ENCODE results near the gene NOL6. TPM values are rescaled to one million over a fixed set of nuclear protein-coding genes. Genes with fewer than 3 reads are reported as not detected.

Gene NOL6
- polyA plus RNA-seq, 1 donor (not counting 4 experiments of a cell fraction or from before 2014, with no cell fraction given): 63.6 TPM

DNA sequence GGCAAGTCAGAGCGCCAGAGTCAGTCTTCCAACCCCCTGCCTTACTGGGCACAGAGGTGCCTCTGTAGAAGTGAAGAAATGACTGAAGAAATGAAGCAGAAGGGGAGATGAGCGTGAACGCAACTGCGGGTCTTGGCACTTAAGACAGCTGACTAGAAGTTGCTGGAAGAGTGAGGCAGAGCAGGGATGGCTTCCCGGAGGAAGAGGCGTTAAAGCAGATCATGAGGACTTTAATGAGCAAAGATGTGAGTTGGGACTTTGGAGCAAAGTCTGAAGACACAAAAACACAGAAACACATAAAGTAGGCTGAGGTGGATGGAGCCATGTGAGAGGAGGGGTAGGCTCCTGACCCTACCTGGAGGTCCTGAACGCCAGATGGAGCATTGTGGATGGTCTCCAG lies 33.5 kb downstream of the NOL6 start:
- Histone ChIP-seq H3K36me3 (ENCODE audit: control insufficient read depth in 2 of 2, extremely low read depth in 1 of 2, insufficient read depth in 2 of 2, low read length in 2 of 2) (peaks cover 2 to 25% of the 10 kb centered on the region in 2 experiments), H3K79me2 (ENCODE audit: control insufficient read depth, insufficient read depth, low read length) (no peaks in the 10 kb centered on the region), H4K20me1 (ENCODE audit: control insufficient read depth, extremely low read depth, insufficient read depth, low read length) (no peaks in the 10 kb centered on the region), H2AFZ (ENCODE audit: control insufficient read depth, low read length) (no peak overlapping the region), H3K9me1 (ENCODE audit: control insufficient read depth, extremely low read depth, insufficient read depth, low read length) (peaks cover 2% of the 10 kb centered on the region), H3K4me1 (ENCODE audit: control insufficient read depth, extremely low read depth, insufficient read depth, low read length) (peaks cover 46% of the 10 kb centered on the region), H3K4me3 (ENCODE audit: control insufficient read depth in 2 of 3, extremely low read depth in 1 of 3, insufficient read depth in 2 of 3, low read depth in 1 of 3, low read length in 3 of 3) (no peak overlapping the region), H3K27me3 (ENCODE audit: control insufficient read depth, extremely low read depth, insufficient read depth, low read length) (no peaks in the 10 kb centered on the region), H3K9ac (ENCODE audit: control insufficient read depth, extremely low read depth, insufficient read depth, low read length) (no peak overlapping the region), H3K9me3 (ENCODE audit: control insufficient read depth, low read depth, low read length) (no peaks in the 10 kb centered on the region), H3K4me2 (ENCODE audit: control insufficient read depth, extremely low read depth, insufficient read depth, low read depth, low read length) (no peak overlapping the region), H3K27ac (ENCODE audit: control insufficient read depth, insufficient read depth, low read length) (no peak overlapping the region)
- TF ChIP-seq EZH2 (IDR thresholded peaks at IDR 0.05; ENCODE audit: low read length): no peak
- TF ChIP-seq, protein P1, sequence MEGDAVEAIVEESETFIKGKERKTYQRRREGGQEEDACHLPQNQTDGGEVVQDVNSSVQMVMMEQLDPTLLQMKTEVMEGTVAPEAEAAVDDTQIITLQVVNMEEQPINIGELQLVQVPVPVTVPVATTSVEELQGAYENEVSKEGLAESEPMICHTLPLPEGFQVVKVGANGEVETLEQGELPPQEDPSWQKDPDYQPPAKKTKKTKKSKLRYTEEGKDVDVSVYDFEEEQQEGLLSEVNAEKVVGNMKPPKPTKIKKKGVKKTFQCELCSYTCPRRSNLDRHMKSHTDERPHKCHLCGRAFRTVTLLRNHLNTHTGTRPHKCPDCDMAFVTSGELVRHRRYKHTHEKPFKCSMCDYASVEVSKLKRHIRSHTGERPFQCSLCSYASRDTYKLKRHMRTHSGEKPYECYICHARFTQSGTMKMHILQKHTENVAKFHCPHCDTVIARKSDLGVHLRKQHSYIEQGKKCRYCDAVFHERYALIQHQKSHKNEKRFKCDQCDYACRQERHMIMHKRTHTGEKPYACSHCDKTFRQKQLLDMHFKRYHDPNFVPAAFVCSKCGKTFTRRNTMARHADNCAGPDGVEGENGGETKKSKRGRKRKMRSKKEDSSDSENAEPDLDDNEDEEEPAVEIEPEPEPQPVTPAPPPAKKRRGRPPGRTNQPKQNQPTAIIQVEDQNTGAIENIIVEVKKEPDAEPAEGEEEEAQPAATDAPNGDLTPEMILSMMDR (optimal IDR thresholded peaks at IDR 0.05 in 1 of 3, IDR thresholded peaks at IDR 0.05 in 1 of 3, conservative IDR thresholded peaks at IDR 0.05 in 1 of 3; ENCODE audit: extremely low read depth in 1 of 3, insufficient read depth in 2 of 3, low read length in 3 of 3): no peak
- dilution Hi-C loops (cut with MboI; ENCODE audit: extremely low pct_ligation_motif_present, low sequenced_read_pairs): no loop called here
- no peak for DNase-seq (ENCODE audit: low read depth, low spot score)
- FAIRE-seq: peak; percentile 39

DNA sequence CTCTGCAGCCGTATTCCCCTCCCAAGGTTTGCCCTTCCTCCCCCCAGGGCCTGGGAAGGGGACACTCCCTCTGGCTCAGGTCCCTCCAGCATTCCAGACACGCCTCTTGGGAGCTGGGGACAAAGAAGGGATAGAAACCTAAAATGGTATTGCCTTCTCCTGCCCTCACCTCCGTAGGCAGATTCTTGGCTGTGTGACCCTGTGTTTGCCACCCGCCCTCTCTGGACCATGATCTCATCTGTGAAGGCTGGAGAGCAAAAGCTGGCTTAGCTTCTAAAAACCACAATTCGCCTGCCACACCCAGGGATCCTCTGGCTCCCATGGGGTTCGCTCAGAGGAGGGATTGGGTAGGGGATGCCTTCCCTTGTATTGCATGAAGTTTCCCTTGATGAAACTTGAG lies 34.0 kb downstream of the NOL6 start:
- H3K4me3 ChIP-seq (ENCODE audit: control insufficient read depth in 2 of 3, extremely low read depth in 1 of 3, insufficient read depth in 2 of 3, low read depth in 1 of 3, low read length in 3 of 3): no peak overlapping the region
- no peaks in the 10 kb centered on the region for H4K20me1 ChIP-seq (ENCODE audit: control insufficient read depth, extremely low read depth, insufficient read depth, low read length)
- peak overlapping the region; percentile 14 for H3K4me2 ChIP-seq (ENCODE audit: control insufficient read depth, extremely low read depth, insufficient read depth, low read depth, low read length)
- dilution Hi-C loops (cut with MboI; ENCODE audit: extremely low pct_ligation_motif_present, low sequenced_read_pairs): no loop called here
- no peak overlapping the region for H2AFZ ChIP-seq (ENCODE audit: control insufficient read depth, low read length)
- no peaks in the 10 kb centered on the region for H3K9me3 ChIP-seq (ENCODE audit: control insufficient read depth, low read depth, low read length)
- H3K27ac ChIP-seq (ENCODE audit: control insufficient read depth, insufficient read depth, low read length): no peak overlapping the region
- TF ChIP-seq EZH2 (IDR thresholded peaks at IDR 0.05; ENCODE audit: low read length): no peak
- TF ChIP-seq, protein P1 (optimal IDR thresholded peaks at IDR 0.05 in 1 of 3, IDR thresholded peaks at IDR 0.05 in 1 of 3, conservative IDR thresholded peaks at IDR 0.05 in 1 of 3; ENCODE audit: extremely low read depth in 1 of 3, insufficient read depth in 2 of 3, low read length in 3 of 3): no peak
- peaks cover 2 to 25% of the 10 kb centered on the region in 2 experiments for H3K36me3 ChIP-seq (ENCODE audit: control insufficient read depth in 2 of 2, extremely low read depth in 1 of 2, insufficient read depth in 2 of 2, low read length in 2 of 2)
- no peaks in the 10 kb centered on the region for H3K27me3 ChIP-seq (ENCODE audit: control insufficient read depth, extremely low read depth, insufficient read depth, low read length)
- DNase-seq (ENCODE audit: low read depth, low spot score) (no peak), FAIRE-seq (peak; percentile 13)
- peaks cover 42% of the 10 kb centered on the region for H3K4me1 ChIP-seq (ENCODE audit: control insufficient read depth, extremely low read depth, insufficient read depth, low read length)
- H3K79me2 ChIP-seq (ENCODE audit: control insufficient read depth, insufficient read depth, low read length): no peaks in the 10 kb centered on the region
- peaks cover 2% of the 10 kb centered on the region for H3K9me1 ChIP-seq (ENCODE audit: control insufficient read depth, extremely low read depth, insufficient read depth, low read length)
- no peak overlapping the region for H3K9ac ChIP-seq (ENCODE audit: control insufficient read depth, extremely low read depth, insufficient read depth, low read length)
